ENCODE data around the gene FBLN2.

FBLN2 gene

GRCh38 chr3:13563911-13564310 lies 15.0 kb downstream of the FBLN2 start:
- no peak for TF ChIP-seq CTCF (conservative IDR thresholded peaks at IDR 0.05; ENCODE audit: low read depth)
- no peak for DNase-seq (ENCODE audit: low spot score)
- CTCF ChIA-PET = no interaction called here
- POLR2A ChIA-PET (ENCODE audit: low non-redundant PET) = no interaction called here
- H3K27ac ChIP-seq = peak overlapping the region; percentile 29

GRCh38 chr3:13564751-13565560 lies 16.0 kb downstream of the FBLN2 start:
- TF ChIP-seq CTCF (conservative IDR thresholded peaks at IDR 0.05; ENCODE audit: low read depth) = no peak

GRCh38 chr3:13565581-13566452 lies 16.9 kb downstream of the FBLN2 start:
- no peak overlapping the region for H3K27ac ChIP-seq
- no peak for DNase-seq (ENCODE audit: low spot score)
- no peak for TF ChIP-seq CTCF (conservative IDR thresholded peaks at IDR 0.05; ENCODE audit: low read depth)
- CTCF ChIA-PET = no interaction called here
- POLR2A ChIA-PET (ENCODE audit: low non-redundant PET) = no interaction called here

More at GRCh38 chr3:13564751-13565560, 16.0 kb downstream of the FBLN2 start:
- ChIA-PET CTCF (no interaction called here), POLR2A (ENCODE audit: low non-redundant PET) (no interaction called here)
- H3K27ac ChIP-seq = no peak overlapping the region
- DNase-seq (ENCODE audit: low spot score) = no peak

- DNase-seq (ENCODE audit: low spot score) = no peak
- no peak for TF ChIP-seq CTCF (conservative IDR thresholded peaks at IDR 0.05; ENCODE audit: low read depth)
- H3K27ac ChIP-seq = no peak overlapping the region
- POLR2A ChIA-PET (ENCODE audit: low non-redundant PET) = no interaction called here
- CTCF ChIA-PET = no interaction called here
These were observed 17.5 kb downstream of the FBLN2 start for GRCh38 chr3:13566453-13566748.

- H3K27ac ChIP-seq = no peak overlapping the region
- no peak for TF ChIP-seq CTCF (conservative IDR thresholded peaks at IDR 0.05; ENCODE audit: low read depth)
- POLR2A ChIA-PET (ENCODE audit: low non-redundant PET) = no interaction called here
- DNase-seq (ENCODE audit: low spot score) = no peak
- CTCF ChIA-PET = no interaction called here
These were observed 17.9 kb downstream of the FBLN2 start for GRCh38 chr3:13566769-13567310.

GRCh38 chr3:13567684-13568514 lies 19.0 kb downstream of the FBLN2 start:
- no peak for TF ChIP-seq CTCF (conservative IDR thresholded peaks at IDR 0.05; ENCODE audit: low read depth)
- ChIA-PET CTCF (no interaction called here), POLR2A (ENCODE audit: low non-redundant PET) (no interaction called here)
- peak overlapping the region; percentile 7; the same call in 1 of the 2 replicates for H3K27ac ChIP-seq
- DNase-seq (ENCODE audit: low spot score) = no peak

Data from RWPE1 (cell line).